K562 (cell line): ENCODE data around the gene SUPT5H. TPM values are rescaled to one million over a fixed set of nuclear protein-coding genes. Genes with fewer than 3 reads are reported as not detected.

Experiments
- ARID1B ChIP-seq: fragments of 450-650 bp; IDR thresholded peaks from 2 replicates; pipeline ENCODE4 v1.6.1; 2016; ENCODE audit warnings: antibody characterized with exemption, mild to moderate bottlenecking, inconsistent platforms
- ATF1 ChIP-seq, 2 experiments: fragments of 450-650 bp in 1 of 2; IDR thresholded peaks; 2 replicates each; pipeline ENCODE4 v1.6.1; 2016; ENCODE audit warnings: missing compliant biosample characterization in 1 of 2, missing genetic modification characterization in 1 of 2
- ATF4 ChIP-seq: fragments of 450-650 bp; formaldehyde crosslinking; IDR thresholded peaks from 2 replicates; pipeline ENCODE4 v1.4.0; 2022; ENCODE audit warnings: mild to moderate bottlenecking, moderate library complexity
- BRD4 ChIP-seq: fragments of 200-600 bp; sonication (generic); IDR thresholded peaks from 2 replicates; pipeline ENCODE4 v1.6.1; 2017; ENCODE audit warnings: inconsistent platforms
- CBFA2T3 ChIP-seq: fragments of 450-650 bp; IDR thresholded peaks from 2 replicates; pipeline ENCODE4 v1.6.1; 2017
- ELF1 ChIP-seq: fragments of 200-800 bp; sonication (Bioruptor generic); IDR thresholded peaks from 2 replicates; pipeline ENCODE4 v1.6.1; 2016; ENCODE audit warnings: missing genetic modification characterization, missing compliant biosample characterization
- FOXM1 ChIP-seq, 2 experiments: fragments of 450-650 bp in 1 of 2; sonication (generic) in 1 of 2; formaldehyde crosslinking in 1 of 2; IDR thresholded peaks; 2 replicates each; pipeline versions ENCODE4 v1.6.1 to v1.9.0; 2017 to 2022; ENCODE audit warnings: low read depth in 2 of 2, mild to moderate bottlenecking in 2 of 2, missing genetic modification reagents in 1 of 2, moderate library complexity in 1 of 2
- GABPA ChIP-seq: fragments of 200-800 bp; sonication (Bioruptor generic); conservative IDR thresholded peaks from 2 replicates; pipeline ENCODE4 v1.6.1; 2016; ENCODE audit warnings: low read depth, missing genetic modification characterization, missing compliant biosample characterization
- GATAD2A ChIP-seq: fragments of 450-650 bp; IDR thresholded peaks from 2 replicates; pipeline ENCODE4 v1.6.1; 2017
- HLTF ChIP-seq: fragments of 450-650 bp; IDR thresholded peaks from 2 replicates; pipeline ENCODE4 v1.6.1; 2016
- JUN ChIP-seq, 2 experiments: sonication (generic) in 1 of 2; formaldehyde crosslinking in 1 of 2; IDR thresholded peaks; 2 replicates each; pipeline versions ENCODE4 v1.6.1 to v1.8.0; 2012 to 2022; ENCODE audit warnings: borderline replicate concordance in 2 of 2, mild to moderate bottlenecking in 2 of 2, improper control_type of control experiment in 1 of 2, low read depth in 1 of 2, low read length in 1 of 2, missing genetic modification reagents in 1 of 2
- KDM1A ChIP-seq, 2 experiments: fragments of 450-650 bp; IDR thresholded peaks; 2 replicates each; pipeline ENCODE4 v1.6.1; 2016; ENCODE audit warnings: mild to moderate bottlenecking in 2 of 2
- POLR3A ChIP-seq: IDR thresholded peaks from 2 replicates; pipeline ENCODE4 v1.6.1; 2011; ENCODE audit warnings: borderline replicate concordance, mild to moderate bottlenecking, moderate library complexity; ENCODE audit not compliant: insufficient read length, insufficient read depth; ENCODE audit errors: extremely low read depth
- VEZF1 ChIP-seq: fragments of 200-800 bp; sonication (Bioruptor generic); IDR thresholded peaks from 2 replicates; pipeline ENCODE4 v1.6.1; 2017; ENCODE audit warnings: missing genetic modification characterization, missing compliant biosample characterization
- ZBTB40 ChIP-seq, 2 experiments: fragments of 450-650 bp in 1 of 2; sonication (generic) in 1 of 2; formaldehyde crosslinking in 1 of 2; IDR thresholded peaks; 2 replicates each; pipeline versions ENCODE4 v1.7.1 to v1.9.0; 2016 to 2022; ENCODE audit warnings: inconsistent platforms in 1 of 2, mild to moderate bottlenecking in 1 of 2, missing genetic modification reagents in 1 of 2
- polyA plus RNA-seq, 8 experiments: library from polyadenylated mRNA; depleted of rRNA in 4 of 8; stranded (reverse) in 5 of 8; unstranded in 3 of 8; fragments of >200 nt; fragmentation: Nextera tagmentation in 2 of 8; fragmentation: Illumina TruSeq in 1 of 8; extraction: Ambion mirVana in 2 of 8; extraction: Trizol in 1 of 8; gene quantifications; 2 replicates each; pipeline versions ENCODE4 v1.2.1 to v1.2.3, GENCODE V29; 2011 to 2014; ENCODE audit warnings: inconsistent platforms in 1 of 8, missing spikeins in 1 of 8
- total RNA-seq, 7 experiments: library from RNA; depleted of rRNA in 6 of 7; stranded (reverse); fragments of >200 nt in 6 of 7; fragmentation: Illumina TruSeq in 2 of 7; extraction: Trizol in 2 of 7; gene quantifications; 2 replicates each; pipeline versions ENCODE4 v1.2.1 to v1.2.3, GENCODE V29; 2011 to 2021; ENCODE audit warnings: low replicate concordance in 1 of 7

SUPT5H gene
- total and polyA plus RNA-seq, 9 of the 15 experiments (the other 6 are each of a cell fraction or from before 2014, with no cell fraction given), result 13.3 to 85.9 (median 35.9) TPM

GRCh38 chr19:39497996-39498797 lies 52.8 kb downstream of the SUPT5H start (continued):
- TF ChIP-seq ZBTB40 (IDR thresholded peaks at IDR 0.05), result 0 out of 2 replicates have a peak, but pooled peaks have one; percentile 48
- no peak for TF ChIP-seq ZBTB40 (CRISPR knock-in tag; IDR thresholded peaks at IDR 0.05)
- TF ChIP-seq ATF1 (CRISPR knock-in tag; IDR thresholded peaks at IDR 0.05), result no peak
- TF ChIP-seq ATF1 (tag; IDR thresholded peaks at IDR 0.05), result peak; percentile 44; the same call in 1 of the 2 replicates
- TF ChIP-seq VEZF1 (CRISPR knock-in tag), result no peak; the same call in 1 of the 2 replicates
- no peak for TF ChIP-seq POLR3A
- 0 out of 2 replicates have a peak, but pooled peaks have one; percentile 55 for TF ChIP-seq GATAD2A
- TF ChIP-seq KDM1A (IDR thresholded peaks at IDR 0.05), result peak; percentile 16 to 60; a peak in 1 of 4 replicates
- no peak for TF ChIP-seq ARID1B
- TF ChIP-seq HLTF, result no peak
- TF ChIP-seq GABPA (tag), result no peak
- no peak for TF ChIP-seq ATF4 (CRISPR knock-in tag)
- no peak for TF ChIP-seq ELF1 (tag)
- no peak for TF ChIP-seq JUN (IDR thresholded peaks at IDR 0.05; ENCODE audit: borderline replicate concordance, low read depth, low read length)
- 0 out of 2 replicates have a peak, but pooled peaks have one; percentile 40 for TF ChIP-seq JUN (CRISPR knock-in tag; IDR thresholded peaks at IDR 0.05; ENCODE audit: borderline replicate concordance)
- TF ChIP-seq FOXM1 (IDR thresholded peaks at IDR 0.05; ENCODE audit: low read depth), result no peak
- TF ChIP-seq FOXM1 (CRISPR knock-in tag; IDR thresholded peaks at IDR 0.05; ENCODE audit: low read depth), result no peak
- peak; percentile 0; the same call in 1 of the 2 replicates for TF ChIP-seq CBFA2T3
- no peak for TF ChIP-seq BRD4
